Neutrophil (primary cell): ENCODE measurements around the gene BTBD9.

ENCODE experiments used
- H3K27ac ChIP-seq: fragments of 200-600 bp; sonication (generic); 2 replicates; pipeline ENCODE4 v1.5.1; 2016; ENCODE audit warnings: mild to moderate bottlenecking, moderate library complexity
- H3K27me3 ChIP-seq: fragments of 200-600 bp; sonication (generic); 2 replicates; pipeline ENCODE4 v1.6.0; 2016; ENCODE audit warnings: mild to moderate bottlenecking
- H3K36me3 ChIP-seq: fragments of 200-600 bp; sonication (generic); 2 replicates; pipeline ENCODE4 v1.5.1; 2017
- H3K4me1 ChIP-seq, 2 experiments: fragments of 200-600 bp in 1 of 2; sonication (generic) in 1 of 2; 1 replicate in 1 of 2; 2 replicates in 1 of 2; pipeline versions ENCODE4 v1.5.1 to v1.6.1; 2013 to 2016; ENCODE audit warnings: low read depth in 1 of 2, low read length in 1 of 2, mild to moderate bottlenecking in 1 of 2, moderate library complexity in 1 of 2; ENCODE audit not compliant: control insufficient read depth in 1 of 2, insufficient read depth in 1 of 2
- H3K4me3 ChIP-seq, 2 experiments: fragments of 200-600 bp in 1 of 2; sonication (generic) in 1 of 2; 1 replicate in 1 of 2; 2 replicates in 1 of 2; pipeline ENCODE4 v1.5.1; 2013 to 2016; ENCODE audit warnings: low read depth in 1 of 2, low read length in 1 of 2, mild to moderate bottlenecking in 1 of 2, moderate library complexity in 1 of 2
- H3K9me3 ChIP-seq: fragments of 200-600 bp; sonication (generic); 2 replicates; pipeline ENCODE4 v1.5.1; 2016
- TF ChIP-seq, protein P1 (sequence below): fragments of 200-600 bp; sonication (generic); IDR thresholded peaks from 2 replicates; pipeline ENCODE4 v1.5.1; 2016; ENCODE audit warnings: antibody characterized with exemption

BTBD9 gene

GRCh38 chr6:38391626-38392579 is 247.8 kb downstream of the BTBD9 start:
- no peaks in the 10 kb centered on the region for H3K4me1 ChIP-seq
- no peaks in the 10 kb centered on the region for H3K9me3 ChIP-seq
- H3K27me3 ChIP-seq, result no peaks in the 10 kb centered on the region
- no peak overlapping the region for H3K4me3 ChIP-seq
- no peaks in the 10 kb centered on the region for H3K36me3 ChIP-seq
- TF ChIP-seq, protein P1, sequence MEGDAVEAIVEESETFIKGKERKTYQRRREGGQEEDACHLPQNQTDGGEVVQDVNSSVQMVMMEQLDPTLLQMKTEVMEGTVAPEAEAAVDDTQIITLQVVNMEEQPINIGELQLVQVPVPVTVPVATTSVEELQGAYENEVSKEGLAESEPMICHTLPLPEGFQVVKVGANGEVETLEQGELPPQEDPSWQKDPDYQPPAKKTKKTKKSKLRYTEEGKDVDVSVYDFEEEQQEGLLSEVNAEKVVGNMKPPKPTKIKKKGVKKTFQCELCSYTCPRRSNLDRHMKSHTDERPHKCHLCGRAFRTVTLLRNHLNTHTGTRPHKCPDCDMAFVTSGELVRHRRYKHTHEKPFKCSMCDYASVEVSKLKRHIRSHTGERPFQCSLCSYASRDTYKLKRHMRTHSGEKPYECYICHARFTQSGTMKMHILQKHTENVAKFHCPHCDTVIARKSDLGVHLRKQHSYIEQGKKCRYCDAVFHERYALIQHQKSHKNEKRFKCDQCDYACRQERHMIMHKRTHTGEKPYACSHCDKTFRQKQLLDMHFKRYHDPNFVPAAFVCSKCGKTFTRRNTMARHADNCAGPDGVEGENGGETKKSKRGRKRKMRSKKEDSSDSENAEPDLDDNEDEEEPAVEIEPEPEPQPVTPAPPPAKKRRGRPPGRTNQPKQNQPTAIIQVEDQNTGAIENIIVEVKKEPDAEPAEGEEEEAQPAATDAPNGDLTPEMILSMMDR, result no peak
- H3K27ac ChIP-seq, result no peak overlapping the region

DNA sequence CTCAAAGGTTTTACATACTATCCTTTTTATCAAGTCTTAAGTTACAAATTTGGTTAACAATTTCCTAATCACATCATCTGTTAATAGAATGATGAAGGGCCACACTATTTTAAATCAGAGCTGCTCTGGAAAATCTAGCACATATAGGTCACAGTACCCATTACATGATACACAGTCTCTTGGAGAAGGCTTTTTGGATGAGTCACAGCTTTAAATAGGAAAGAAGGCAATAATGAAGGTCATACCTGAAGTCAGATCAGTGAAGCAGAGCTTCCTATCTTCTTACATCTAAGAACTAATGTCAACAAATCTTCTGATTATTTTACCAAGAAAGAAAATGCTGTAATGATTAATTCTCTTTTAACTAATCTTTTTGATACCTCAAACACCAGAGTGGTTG is 248.5 kb downstream of the BTBD9 start:
- Histone ChIP-seq H3K36me3 (no peaks in the 10 kb centered on the region), H3K27ac (no peak overlapping the region), H3K4me3 (no peak overlapping the region), H3K4me1 (no peaks in the 10 kb centered on the region), H3K9me3 (no peaks in the 10 kb centered on the region), H3K27me3 (no peaks in the 10 kb centered on the region)
- TF ChIP-seq, protein P1, result no peak

- Histone ChIP-seq H3K4me3 (no peak overlapping the region), H3K4me1 (no peaks in the 10 kb centered on the region), H3K27ac (no peak overlapping the region), H3K9me3 (no peaks in the 10 kb centered on the region), H3K27me3 (no peaks in the 10 kb centered on the region), H3K36me3 (no peaks in the 10 kb centered on the region)
- TF ChIP-seq, protein P1, result no peak
These were observed 249.9 kb downstream of the BTBD9 start for GRCh38 chr6:38389875-38390274.

DNA sequence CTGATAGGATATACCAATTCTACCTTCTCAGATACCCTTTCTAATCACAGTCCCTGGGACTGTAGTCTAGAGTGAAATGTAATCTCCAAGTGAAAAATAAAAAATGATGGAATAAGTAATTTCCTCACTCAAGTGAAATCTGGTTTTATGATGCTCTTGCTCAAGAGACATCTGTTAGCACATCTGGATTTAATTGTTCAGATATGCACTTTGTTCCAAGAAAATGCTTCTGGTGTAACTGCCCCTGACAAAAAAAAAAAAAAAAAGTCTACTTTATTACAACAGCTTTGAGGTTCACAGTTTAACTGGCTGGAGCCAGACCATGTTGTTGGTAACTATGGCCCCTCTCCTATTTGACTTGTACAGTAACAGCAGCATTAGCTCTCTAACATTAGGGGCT is 251.8 kb downstream of the BTBD9 start:
- H3K27me3 ChIP-seq, result no peaks in the 10 kb centered on the region
- H3K4me3 ChIP-seq, result no peak overlapping the region
- H3K36me3 ChIP-seq, result no peaks in the 10 kb centered on the region
- H3K4me1 ChIP-seq, result no peaks in the 10 kb centered on the region
- TF ChIP-seq, protein P1, result no peak
- no peak overlapping the region for H3K27ac ChIP-seq
- no peaks in the 10 kb centered on the region for H3K9me3 ChIP-seq

GRCh38 chr6:38387461-38387860 is 252.3 kb downstream of the BTBD9 start:
- Histone ChIP-seq H3K4me1 (no peaks in the 10 kb centered on the region), H3K9me3 (no peaks in the 10 kb centered on the region), H3K4me3 (no peak overlapping the region), H3K36me3 (no peaks in the 10 kb centered on the region), H3K27me3 (no peaks in the 10 kb centered on the region), H3K27ac (no peak overlapping the region)
- TF ChIP-seq, protein P1, result no peak
